ENCODE measurements around the gene SUPT20H. TPM values are rescaled to one million over a fixed set of nuclear protein-coding genes. Genes with fewer than 3 reads are reported as not detected.

The SUPT20H gene
- total and polyA plus RNA-seq, 2 donors (not counting 1 experiment from before 2014, with no cell fraction given): 56.5 to 57.5 TPM

DNA sequence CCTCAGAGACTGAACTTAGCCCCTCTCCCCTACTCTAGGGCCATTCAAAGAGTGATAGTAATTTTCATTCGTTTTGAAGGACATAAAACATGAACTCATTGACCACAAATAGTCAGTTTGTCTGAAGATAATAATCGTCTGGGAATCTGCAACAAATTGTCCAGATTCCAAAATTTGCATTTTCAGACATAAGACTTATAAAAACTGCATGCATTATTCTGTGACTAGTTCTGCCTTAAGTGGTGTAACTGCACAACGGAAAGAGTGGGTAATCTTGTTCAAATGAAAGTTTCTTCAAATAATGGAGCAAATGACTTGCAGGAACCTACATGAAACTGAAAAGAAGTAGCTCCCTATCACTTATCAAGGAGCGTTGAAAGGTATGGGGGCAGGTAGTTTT is 37.6 kb upstream of the SUPT20H start:
- H3K27ac ChIP-seq (ENCODE audit: insufficient read depth, low read length): no peak overlapping the region
- H3K9ac ChIP-seq (ENCODE audit: insufficient read depth, low read length): no peak overlapping the region
- H3K4me1 ChIP-seq (ENCODE audit: control insufficient read depth, extremely low read depth, insufficient read depth, low read length): no peaks in the 10 kb centered on the region
- H3K4me3 ChIP-seq (replicated peaks in 1 of 4; ENCODE audit: control extremely low read depth in 1 of 4, insufficient read depth in 1 of 4, low read depth in 3 of 4, low read length in 4 of 4): no peak overlapping the region
- no peaks in the 10 kb centered on the region for H3K9me3 ChIP-seq (ENCODE audit: control insufficient read depth, insufficient read depth, low read depth, low read length)
- no peaks in the 10 kb centered on the region for H3K36me3 ChIP-seq (ENCODE audit: control insufficient read depth, insufficient read depth, low read length)
- H4K20me1 ChIP-seq (ENCODE audit: control insufficient read depth, extremely low read depth, insufficient read depth, low read length): no peaks in the 10 kb centered on the region
- no peak overlapping the region for H3K4me2 ChIP-seq (ENCODE audit: extremely low read depth, insufficient read depth, low read length)
- no peaks in the 10 kb centered on the region for H3K27me3 ChIP-seq (ENCODE audit: control insufficient read depth, insufficient read depth, low read length)
- H3K79me2 ChIP-seq (ENCODE audit: control insufficient read depth, insufficient read depth, low read length): no peaks in the 10 kb centered on the region
- peak in 1 of 2 donors; percentile 89 for DNase-seq (ENCODE audit: low read depth in 2 of 2)
- H2AFZ ChIP-seq (ENCODE audit: low read length): no peak overlapping the region
- TF ChIP-seq EZH2 (IDR thresholded peaks at IDR 0.05; ENCODE audit: low read length, missing control alignments) (no peak), CTCF (conservative IDR thresholded peaks at IDR 0.05 in 1 of 2, IDR thresholded peaks at IDR 0.05 in 1 of 2; ENCODE audit: low read depth in 1 of 2, low read length in 2 of 2) (no peak)

DNA sequence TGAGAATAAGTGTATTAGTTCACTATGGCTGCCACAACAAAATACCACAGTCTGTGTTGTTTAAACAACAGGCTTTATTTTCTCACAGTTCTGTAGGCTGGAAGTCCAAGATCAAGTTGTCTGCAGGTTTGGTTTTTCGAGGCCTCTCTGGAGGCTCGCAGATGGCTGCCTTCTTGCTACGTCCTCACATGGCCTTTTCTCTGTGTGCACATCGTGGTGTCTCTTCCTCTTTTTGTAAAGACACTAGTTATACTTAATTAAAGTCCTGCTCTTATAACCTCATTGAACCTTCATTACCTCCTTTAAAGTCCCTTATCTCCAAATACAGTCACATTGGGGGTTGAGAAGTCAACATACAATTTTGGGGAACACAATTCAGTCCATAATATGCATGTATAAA is 35.4 kb upstream of the SUPT20H start:
- Histone ChIP-seq H3K79me2 (ENCODE audit: control insufficient read depth, insufficient read depth, low read length) (no peaks in the 10 kb centered on the region), H3K4me2 (ENCODE audit: extremely low read depth, insufficient read depth, low read length) (no peak overlapping the region), H3K9me3 (ENCODE audit: control insufficient read depth, insufficient read depth, low read depth, low read length) (no peaks in the 10 kb centered on the region), H3K4me3 (replicated peaks in 1 of 4; ENCODE audit: control extremely low read depth in 1 of 4, insufficient read depth in 1 of 4, low read depth in 3 of 4, low read length in 4 of 4) (no peak overlapping the region), H3K4me1 (ENCODE audit: control insufficient read depth, extremely low read depth, insufficient read depth, low read length) (no peaks in the 10 kb centered on the region), H4K20me1 (ENCODE audit: control insufficient read depth, extremely low read depth, insufficient read depth, low read length) (no peaks in the 10 kb centered on the region), H3K27ac (ENCODE audit: insufficient read depth, low read length) (no peak overlapping the region), H3K9ac (ENCODE audit: insufficient read depth, low read length) (no peak overlapping the region), H3K27me3 (ENCODE audit: control insufficient read depth, insufficient read depth, low read length) (no peaks in the 10 kb centered on the region), H3K36me3 (ENCODE audit: control insufficient read depth, insufficient read depth, low read length) (no peaks in the 10 kb centered on the region), H2AFZ (ENCODE audit: low read length) (no peak overlapping the region)
- TF ChIP-seq CTCF (conservative IDR thresholded peaks at IDR 0.05 in 1 of 2, IDR thresholded peaks at IDR 0.05 in 1 of 2; ENCODE audit: low read depth in 1 of 2, low read length in 2 of 2) (no peak), EZH2 (IDR thresholded peaks at IDR 0.05; ENCODE audit: low read length, missing control alignments) (no peak)
- DNase-seq (ENCODE audit: low read depth in 2 of 2): no peak

DNA sequence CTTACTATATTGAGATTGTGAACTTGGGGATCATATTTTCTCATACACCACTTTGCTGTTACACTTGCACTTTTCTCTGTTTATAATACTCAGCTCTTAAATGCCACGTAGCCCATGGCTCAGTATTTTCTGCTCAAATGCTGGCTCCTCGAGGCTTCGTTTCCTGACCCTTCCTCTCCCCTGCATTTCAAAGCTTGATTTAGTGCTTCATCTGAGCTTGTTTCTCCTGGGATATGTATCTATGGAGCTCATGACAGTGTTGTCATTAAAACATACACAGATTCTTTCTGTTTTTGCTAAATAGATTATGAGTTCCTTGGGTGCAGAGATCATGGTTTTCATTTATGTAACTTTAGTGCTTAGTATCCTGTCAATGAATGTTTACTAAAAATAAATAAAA is 34.6 kb upstream of the SUPT20H start:
- no peaks in the 10 kb centered on the region for H3K79me2 ChIP-seq (ENCODE audit: control insufficient read depth, insufficient read depth, low read length)
- H3K4me1 ChIP-seq (ENCODE audit: control insufficient read depth, extremely low read depth, insufficient read depth, low read length): no peaks in the 10 kb centered on the region
- H3K9me3 ChIP-seq (ENCODE audit: control insufficient read depth, insufficient read depth, low read depth, low read length): no peaks in the 10 kb centered on the region
- TF ChIP-seq CTCF (conservative IDR thresholded peaks at IDR 0.05 in 1 of 2, IDR thresholded peaks at IDR 0.05 in 1 of 2; ENCODE audit: low read depth in 1 of 2, low read length in 2 of 2) (no peak), EZH2 (IDR thresholded peaks at IDR 0.05; ENCODE audit: low read length, missing control alignments) (no peak)
- H3K27ac ChIP-seq (ENCODE audit: insufficient read depth, low read length): no peak overlapping the region
- H4K20me1 ChIP-seq (ENCODE audit: control insufficient read depth, extremely low read depth, insufficient read depth, low read length): no peaks in the 10 kb centered on the region
- no peaks in the 10 kb centered on the region for H3K27me3 ChIP-seq (ENCODE audit: control insufficient read depth, insufficient read depth, low read length)
- no peak overlapping the region for H3K9ac ChIP-seq (ENCODE audit: insufficient read depth, low read length)
- no peak for DNase-seq (ENCODE audit: low read depth in 2 of 2)
- H3K36me3 ChIP-seq (ENCODE audit: control insufficient read depth, insufficient read depth, low read length): no peaks in the 10 kb centered on the region
- no peak overlapping the region for H2AFZ ChIP-seq (ENCODE audit: low read length)
- no peak overlapping the region for H3K4me2 ChIP-seq (ENCODE audit: extremely low read depth, insufficient read depth, low read length)
- H3K4me3 ChIP-seq (replicated peaks in 1 of 4; ENCODE audit: control extremely low read depth in 1 of 4, insufficient read depth in 1 of 4, low read depth in 3 of 4, low read length in 4 of 4): no peak overlapping the region

Measured in fibroblast of lung (primary cell).